ENCODE measurements around the gene STAT2. TPM values are rescaled to one million over a fixed set of nuclear protein-coding genes. Genes with fewer than 3 reads are reported as not detected.

STAT2 gene
- total RNA-seq, 1 donor from 2014 or later: 257 TPM

DNA sequence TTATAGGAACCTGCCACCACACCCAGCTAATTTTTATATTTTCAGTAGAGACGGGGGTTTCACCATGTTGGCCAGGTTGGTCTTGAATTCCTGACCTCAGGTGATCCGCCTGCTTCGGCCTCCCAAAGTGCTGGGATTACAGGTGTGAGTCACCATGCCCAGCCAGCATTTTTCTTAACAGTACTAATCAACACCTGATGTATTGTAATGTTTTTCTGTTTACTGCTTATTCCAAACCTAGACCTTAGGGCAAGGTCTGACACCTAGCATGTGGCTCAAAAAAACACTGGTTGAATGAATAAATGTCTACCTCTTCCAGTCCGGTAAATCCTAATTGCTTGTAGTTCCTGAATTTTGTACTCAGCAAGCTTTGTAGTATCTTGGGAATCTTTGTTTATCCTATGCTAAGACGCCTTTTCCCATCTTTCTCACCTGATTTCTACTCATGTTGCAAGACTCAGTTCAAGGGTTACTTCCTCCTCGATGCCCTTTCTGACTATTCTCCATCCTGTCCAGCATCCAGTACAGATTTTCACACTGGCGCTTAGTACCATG, 28.9 kb downstream of the STAT2 start:
- H3K27me3 ChIP-seq (ENCODE audit: insufficient read depth, low read length): no peaks in the 10 kb centered on the region
- H2AFZ ChIP-seq (ENCODE audit: low read depth, low read length): no peak overlapping the region
- no peak overlapping the region for H3K27ac ChIP-seq (ENCODE audit: low read depth, low read length)
- Mint-ChIP-seq H3K4me1 (ENCODE audit: low read depth, unreplicated experiment) (peaks cover 2% of the 10 kb centered on the region), H3K27ac (ENCODE audit: unreplicated experiment) (no peak overlapping the region), H3K4me3 (ENCODE audit: unreplicated experiment) (no peak overlapping the region), H3K9me3 (ENCODE audit: unreplicated experiment) (no peaks in the 10 kb centered on the region), H3K27me3 (ENCODE audit: low read depth, unreplicated experiment) (no peaks in the 10 kb centered on the region), H3K36me3 (ENCODE audit: low read depth, unreplicated experiment) (peaks cover 8% of the 10 kb centered on the region)
- H3K9ac ChIP-seq (ENCODE audit: low read length): no peak overlapping the region
- TF ChIP-seq, protein P1, sequence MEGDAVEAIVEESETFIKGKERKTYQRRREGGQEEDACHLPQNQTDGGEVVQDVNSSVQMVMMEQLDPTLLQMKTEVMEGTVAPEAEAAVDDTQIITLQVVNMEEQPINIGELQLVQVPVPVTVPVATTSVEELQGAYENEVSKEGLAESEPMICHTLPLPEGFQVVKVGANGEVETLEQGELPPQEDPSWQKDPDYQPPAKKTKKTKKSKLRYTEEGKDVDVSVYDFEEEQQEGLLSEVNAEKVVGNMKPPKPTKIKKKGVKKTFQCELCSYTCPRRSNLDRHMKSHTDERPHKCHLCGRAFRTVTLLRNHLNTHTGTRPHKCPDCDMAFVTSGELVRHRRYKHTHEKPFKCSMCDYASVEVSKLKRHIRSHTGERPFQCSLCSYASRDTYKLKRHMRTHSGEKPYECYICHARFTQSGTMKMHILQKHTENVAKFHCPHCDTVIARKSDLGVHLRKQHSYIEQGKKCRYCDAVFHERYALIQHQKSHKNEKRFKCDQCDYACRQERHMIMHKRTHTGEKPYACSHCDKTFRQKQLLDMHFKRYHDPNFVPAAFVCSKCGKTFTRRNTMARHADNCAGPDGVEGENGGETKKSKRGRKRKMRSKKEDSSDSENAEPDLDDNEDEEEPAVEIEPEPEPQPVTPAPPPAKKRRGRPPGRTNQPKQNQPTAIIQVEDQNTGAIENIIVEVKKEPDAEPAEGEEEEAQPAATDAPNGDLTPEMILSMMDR (IDR thresholded peaks at IDR 0.05; ENCODE audit: insufficient read depth, low read depth, low read length): no peak
- no peak for TF ChIP-seq EZH2 (IDR thresholded peaks at IDR 0.05; ENCODE audit: insufficient read depth, low read length)
- no peak for FAIRE-seq
- no peaks in the 10 kb centered on the region for H4K20me1 ChIP-seq (ENCODE audit: insufficient read depth, low read length)
- H3K4me1 ChIP-seq (ENCODE audit: insufficient read depth, low read length): peaks cover 15% of the 10 kb centered on the region
- H3K4me2 ChIP-seq (ENCODE audit: low read length): no peak overlapping the region
- no peaks in the 10 kb centered on the region for H3K79me2 ChIP-seq (ENCODE audit: insufficient read depth, low read length)
- H3K36me3 ChIP-seq (ENCODE audit: insufficient read depth, low read length): no peaks in the 10 kb centered on the region
- no peak overlapping the region for H3K4me3 ChIP-seq (ENCODE audit: insufficient read depth, low read depth, low read length)
- DNase-seq (ENCODE audit: low read depth): no peak
- H3K9me3 ChIP-seq (ENCODE audit: insufficient read depth, low read depth, low read length): no peaks in the 10 kb centered on the region

DNA sequence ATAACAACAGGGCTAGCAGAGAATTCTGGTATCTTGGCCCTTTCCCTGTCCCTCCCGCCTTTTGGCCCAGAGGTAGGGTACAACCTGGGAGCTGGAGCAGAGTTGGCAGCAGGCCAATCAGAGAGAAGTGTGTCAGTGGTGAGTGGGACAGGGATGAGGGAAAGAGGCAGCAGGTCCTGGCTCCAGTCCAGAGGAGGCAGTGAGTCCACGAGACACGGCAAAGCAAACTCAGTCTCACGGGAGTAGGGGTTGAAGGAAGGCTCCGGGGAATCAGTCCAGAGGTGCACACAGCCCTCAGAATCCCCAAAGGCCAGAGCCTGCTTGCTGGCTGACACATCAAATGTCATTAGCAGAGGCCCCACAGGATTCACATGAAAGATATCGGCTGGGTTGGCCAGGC, 33.4 kb downstream of the STAT2 start:
- TF ChIP-seq EZH2 (IDR thresholded peaks at IDR 0.05; ENCODE audit: insufficient read depth, low read length): no peak
- TF ChIP-seq, protein P1 (IDR thresholded peaks at IDR 0.05; ENCODE audit: insufficient read depth, low read depth, low read length): no peak
- H3K27ac ChIP-seq (ENCODE audit: low read depth, low read length): no peak overlapping the region
- no peaks in the 10 kb centered on the region for H3K4me1 Mint-ChIP-seq (ENCODE audit: low read depth, unreplicated experiment)
- H3K9ac ChIP-seq (ENCODE audit: low read length): no peak overlapping the region
- H3K4me3 ChIP-seq (ENCODE audit: insufficient read depth, low read depth, low read length): no peak overlapping the region
- H3K4me2 ChIP-seq (ENCODE audit: low read length): no peak overlapping the region
- no peaks in the 10 kb centered on the region for H3K9me3 Mint-ChIP-seq (ENCODE audit: unreplicated experiment)
- FAIRE-seq: no peak
- H3K36me3 ChIP-seq (ENCODE audit: insufficient read depth, low read length): peaks cover 2% of the 10 kb centered on the region
- no peaks in the 10 kb centered on the region for H3K4me1 ChIP-seq (ENCODE audit: insufficient read depth, low read length)
- no peaks in the 10 kb centered on the region for H4K20me1 ChIP-seq (ENCODE audit: insufficient read depth, low read length)
- no peak for DNase-seq (ENCODE audit: low read depth)
- H3K27me3 ChIP-seq (ENCODE audit: insufficient read depth, low read length): no peaks in the 10 kb centered on the region
- H3K36me3 Mint-ChIP-seq (ENCODE audit: low read depth, unreplicated experiment): peaks cover 20% of the 10 kb centered on the region
- H3K9me3 ChIP-seq (ENCODE audit: insufficient read depth, low read depth, low read length): no peaks in the 10 kb centered on the region
- no peak overlapping the region for H3K27ac Mint-ChIP-seq (ENCODE audit: unreplicated experiment)
- H3K79me2 ChIP-seq (ENCODE audit: insufficient read depth, low read length): no peaks in the 10 kb centered on the region
- no peaks in the 10 kb centered on the region for H3K27me3 Mint-ChIP-seq (ENCODE audit: low read depth, unreplicated experiment)
- H2AFZ ChIP-seq (ENCODE audit: low read depth, low read length): no peak overlapping the region
- no peak overlapping the region for H3K4me3 Mint-ChIP-seq (ENCODE audit: unreplicated experiment)

DNA sequence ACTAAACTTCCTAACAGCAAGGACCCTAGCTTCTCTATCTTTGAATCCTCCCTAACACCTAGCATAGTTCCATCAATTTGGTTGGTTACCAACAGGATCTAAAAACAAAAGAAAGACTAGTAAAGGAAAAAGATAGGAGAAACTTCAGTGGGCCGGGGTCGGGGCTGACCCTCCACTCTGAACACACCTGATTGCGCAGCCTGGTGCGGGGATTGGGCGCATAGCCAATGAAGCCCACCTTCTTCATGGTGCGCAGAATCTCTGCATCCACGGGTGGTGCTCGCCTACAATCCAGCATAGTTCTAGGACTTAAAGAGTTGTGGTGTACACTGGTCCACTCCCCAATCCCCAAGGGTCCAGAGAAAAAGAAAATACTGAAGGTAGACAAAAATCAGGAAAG, 33.8 kb downstream of the STAT2 start:
- Histone ChIP-seq H3K9ac (ENCODE audit: low read length) (no peak overlapping the region), H2AFZ (ENCODE audit: low read depth, low read length) (no peak overlapping the region), H3K4me2 (ENCODE audit: low read length) (no peak overlapping the region), H3K27ac (ENCODE audit: low read depth, low read length) (no peak overlapping the region), H4K20me1 (ENCODE audit: insufficient read depth, low read length) (no peaks in the 10 kb centered on the region), H3K36me3 (ENCODE audit: insufficient read depth, low read length) (peaks cover 2% of the 10 kb centered on the region), H3K79me2 (ENCODE audit: insufficient read depth, low read length) (no peaks in the 10 kb centered on the region), H3K27me3 (ENCODE audit: insufficient read depth, low read length) (no peaks in the 10 kb centered on the region), H3K4me3 (ENCODE audit: insufficient read depth, low read depth, low read length) (no peak overlapping the region), H3K4me1 (ENCODE audit: insufficient read depth, low read length) (no peaks in the 10 kb centered on the region), H3K9me3 (ENCODE audit: insufficient read depth, low read depth, low read length) (no peaks in the 10 kb centered on the region)
- DNase-seq (ENCODE audit: low read depth) (no peak), FAIRE-seq (no peak)
- no peaks in the 10 kb centered on the region for H3K9me3 Mint-ChIP-seq (ENCODE audit: unreplicated experiment)
- peaks cover 20% of the 10 kb centered on the region for H3K36me3 Mint-ChIP-seq (ENCODE audit: low read depth, unreplicated experiment)
- TF ChIP-seq EZH2 (IDR thresholded peaks at IDR 0.05; ENCODE audit: insufficient read depth, low read length): no peak
- TF ChIP-seq, protein P1 (IDR thresholded peaks at IDR 0.05; ENCODE audit: insufficient read depth, low read depth, low read length): no peak
- H3K4me1 Mint-ChIP-seq (ENCODE audit: low read depth, unreplicated experiment): no peaks in the 10 kb centered on the region
- H3K27ac Mint-ChIP-seq (ENCODE audit: unreplicated experiment): no peak overlapping the region
- H3K4me3 Mint-ChIP-seq (ENCODE audit: unreplicated experiment): no peak overlapping the region
- H3K27me3 Mint-ChIP-seq (ENCODE audit: low read depth, unreplicated experiment): no peaks in the 10 kb centered on the region

Measured in astrocyte (in vitro differentiated cells and primary cell).